Right lobe of liver (tissue), 6 donors: Measurements from ENCODE around the gene ACOD1. TPM values are rescaled to one million over a fixed set of nuclear protein-coding genes. Genes with fewer than 3 reads are reported as not detected.

Source experiments
- ATAC-seq, 4 donors: fragments of 200-7000 bp; cut with Tn5 transposase; one replicate each; pipeline ENCODE4 v1.9.1; 2020; ENCODE audit warnings: mild to moderate bottlenecking in 4 of 4, moderate library complexity in 4 of 4
- DNase-seq, 3 donors: peaks; one replicate each; pipeline ENCODE4 v3.0.0-alpha.2; 2020
- H3K27ac ChIP-seq, 3 donors: fragments of 200-600 bp; one replicate each; pipeline ENCODE4 v1.8.0; 2022
- H3K27me3 ChIP-seq, 2 donors: fragments of 200-600 bp; one replicate each; pipeline ENCODE4 v1.8.0; 2022
- H3K36me3 ChIP-seq, 4 donors: fragments of 200-600 bp; sonication (generic) in 1 of 4; one replicate each; pipeline versions ENCODE4 v1.5.1 to v1.8.0; 2017 to 2022; ENCODE audit warnings: control low read depth in 1 of 4
- H3K4me1 ChIP-seq, 4 donors: fragments of 200-600 bp; sonication (generic) in 1 of 4; one replicate each; pipeline versions ENCODE4 v1.5.1 to v1.8.0; 2017 to 2022; ENCODE audit warnings: control low read depth in 1 of 4
- H3K4me3 ChIP-seq, 3 donors: fragments of 200-600 bp; one replicate each; pipeline ENCODE4 v1.8.0; 2022
- H3K9me3 ChIP-seq, 4 donors: fragments of 200-600 bp; sonication (generic) in 1 of 4; one replicate each; pipeline versions ENCODE4 v1.5.1 to v1.8.0; 2017 to 2022; ENCODE audit warnings: control low read depth in 1 of 4
- CTCF ChIP-seq, 4 donors: fragments of 200-600 bp in 3 of 4; fragments of 450-650 bp in 1 of 4; IDR thresholded peaks; one replicate each; pipeline versions ENCODE4 v1.5.1 to v1.8.0; 2016 to 2022; ENCODE audit warnings: antibody characterized with exemption in 4 of 4, mild to moderate bottlenecking in 2 of 4
- POLR2A ChIP-seq: fragments of 450-650 bp; IDR thresholded peaks from one replicate; pipeline ENCODE4 v1.6.1; 2017; ENCODE audit warnings: antibody characterized with exemption, mild to moderate bottlenecking
- WGBS: methylation state at CpG from one replicate; pipeline ENCODE4 v1.1.6; 2018; ENCODE audit warnings: low coverage, low lambda C conversion rate; ENCODE audit not compliant: insufficient coverage; ENCODE audit errors: missing lambda C conversion rate; 5-methylcytosine and 5-hydroxymethylcytosine counted together
- intact Hi-C, 2 donors: fragments of 100-400 bp; cut with DNase I; formaldehyde crosslinking; loops; one replicate each; pipeline versions ENCODE4 v1.11.2 to v1.14.1; 2022
- total RNA-seq, 6 experiments: library from RNA; depleted of rRNA in 2 of 6; stranded (reverse); fragments of >200 nt in 2 of 6; fragmentation: NEBNext Ultra II Directional in 3 of 6; extraction: Animal tissue kit (Norgen Biotek cat#: 25700) in 3 of 6; gene quantifications; one replicate each; pipeline versions ENCODE4 v1.1.0 to v1.2.4, GENCODE V29; 2016 to 2023
- donor health status: DM: no; HTN: yes; CAD: no.
- donor health status: DM: no; HTN: no; CAD: no.
- donor health status: DM: no; HTN: no; CAD: no.
- donor health status: DM: no; HTN: yes; CAD: no.
- donor health status: DM: no; HTN: yes; CAD: no.

The ACOD1 gene
- total RNA-seq, 6 experiments from 2014 or later, result not detected

- Histone ChIP-seq H3K9me3 (no peaks in the 10 kb centered on the region), H3K4me3 (no peak overlapping the region), H3K27ac (no peak overlapping the region), H3K36me3 (no peaks in the 10 kb centered on the region), H3K27me3 (no peaks in the 10 kb centered on the region), H3K4me1 (no peaks in the 10 kb centered on the region)
- TF ChIP-seq CTCF (IDR thresholded peaks at IDR 0.05) (no peak), POLR2A (no peak)
- ATAC-seq, result no peak
- 62% methylated on average over 4 of the region's 4 CpGs for WGBS
- DNase-seq, result no peak
- intact Hi-C loops, result no loop called here
Measured at GRCh38 chr13:76932076-76932475, 16.2 kb upstream of the ACOD1 start.

- DNase-seq, result no peak
- Histone ChIP-seq H3K27me3 (no peaks in the 10 kb centered on the region), H3K9me3 (no peaks in the 10 kb centered on the region), H3K4me3 (no peak overlapping the region), H3K36me3 (no peaks in the 10 kb centered on the region), H3K27ac (no peak overlapping the region), H3K4me1 (no peaks in the 10 kb centered on the region)
- intact Hi-C loops, result no loop called here
- ATAC-seq, result no peak
- 93% methylated on average over 1 of the region's 1 CpG for WGBS
- TF ChIP-seq CTCF (IDR thresholded peaks at IDR 0.05) (no peak), POLR2A (no peak)
Measured at GRCh38 chr13:76934671-76935070, 13.6 kb upstream of the ACOD1 start.

- Histone ChIP-seq H3K36me3 (no peaks in the 10 kb centered on the region), H3K4me1 (no peaks in the 10 kb centered on the region), H3K4me3 (no peak overlapping the region), H3K27me3 (no peaks in the 10 kb centered on the region), H3K27ac (no peak overlapping the region), H3K9me3 (no peaks in the 10 kb centered on the region)
- DNase-seq, result no peak
- 51% methylated on average over 2 of the region's 2 CpGs for WGBS
- TF ChIP-seq CTCF (IDR thresholded peaks at IDR 0.05), result no peak
- intact Hi-C loops, result no loop called here
- no peak for ATAC-seq
Measured at GRCh38 chr13:76936763-76937162, 11.5 kb upstream of the ACOD1 start.

- Histone ChIP-seq H3K4me1 (no peaks in the 10 kb centered on the region), H3K27ac (no peak overlapping the region), H3K27me3 (no peaks in the 10 kb centered on the region), H3K36me3 (no peaks in the 10 kb centered on the region), H3K4me3 (no peak overlapping the region), H3K9me3 (no peaks in the 10 kb centered on the region)
- WGBS, result 42% methylated on average over 2 of the region's 2 CpGs
- DNase-seq (no peak), ATAC-seq (peak in 1 of 4 donors; percentile 74)
- TF ChIP-seq POLR2A (no peak), CTCF (IDR thresholded peaks at IDR 0.05) (no peak)
- intact Hi-C loops, result no loop called here
Measured at GRCh38 chr13:76937281-76937820, 11.0 kb upstream of the ACOD1 start.

GRCh38 chr13:76939215-76939614 is 9.1 kb upstream of the ACOD1 start:
- intact Hi-C loops, result no loop called here
- H3K27ac ChIP-seq, result no peak overlapping the region
- no peaks in the 10 kb centered on the region for H3K27me3 ChIP-seq
- no peaks in the 10 kb centered on the region for H3K9me3 ChIP-seq
- no peaks in the 10 kb centered on the region for H3K36me3 ChIP-seq
- WGBS, result 84% methylated on average over 3 of the region's 3 CpGs
- no peak for ATAC-seq
- no peak for TF ChIP-seq CTCF (IDR thresholded peaks at IDR 0.05)
- TF ChIP-seq POLR2A, result no peak
- DNase-seq, result no peak
- no peaks in the 10 kb centered on the region for H3K4me1 ChIP-seq
- no peak overlapping the region for H3K4me3 ChIP-seq
